Measurements from ENCODE around the gene CAMSAP2. TPM values are rescaled to one million over a fixed set of nuclear protein-coding genes. Genes with fewer than 3 reads are reported as not detected.

CAMSAP2 gene
- total and polyA plus RNA-seq, 3 donors from 2014 or later: 16.0 to 34.7 (median 28.4) TPM

GRCh38 chr1:200869753-200870391, 131.2 kb downstream of the CAMSAP2 start:
- H3K36me3 ChIP-seq (ENCODE audit: low read depth, missing control alignments): no peaks in the 10 kb centered on the region
- H3K9me3 ChIP-seq: no peaks in the 10 kb centered on the region
- DNase-seq: no peak
- H3K27ac ChIP-seq: no peak overlapping the region
- intact Hi-C loops (cut with DNase I; ENCODE audit: low total_unique reads): no loop called here
- TF ChIP-seq POLR2A (IDR thresholded peaks at IDR 0.05) (no peak), CTCF (IDR thresholded peaks at IDR 0.05) (no peak)
- no peak overlapping the region for H3K4me3 ChIP-seq
- 78 to 91% methylated on average over 9 of the region's 9 CpGs for WGBS, 2 donors
- H3K27me3 ChIP-seq: no peaks in the 10 kb centered on the region
- no peaks in the 10 kb centered on the region for H3K4me1 ChIP-seq

GRCh38 chr1:200872446-200873115, 133.9 kb downstream of the CAMSAP2 start, which contains the start of gene GPR25:
GPR25 (plus strand) TSS chr1:200872981; CDS start chr1:200873038, 57 bp downstream.
- intact Hi-C loops (cut with DNase I; ENCODE audit: low total_unique reads): no loop called here
- Histone ChIP-seq H3K27me3 (no peaks in the 10 kb centered on the region), H3K36me3 (ENCODE audit: low read depth, missing control alignments) (no peaks in the 10 kb centered on the region), H3K9me3 (no peaks in the 10 kb centered on the region), H3K27ac (no peak within 1 kb of the TSS), H3K4me1 (no peaks in the 10 kb centered on the region), H3K4me3 (peak within 1 kb of the TSS; percentile 25 to 46)
- 55 to 64% methylated on average over 10 to 23 of the region's 23 CpGs for WGBS, 2 donors
- no peak for DNase-seq
- TF ChIP-seq POLR2A (IDR thresholded peaks at IDR 0.05): no peak
- TF ChIP-seq CTCF (IDR thresholded peaks at IDR 0.05): no peak

GRCh38 chr1:200873116-200873670, 134.5 kb downstream of the CAMSAP2 start:
- Histone ChIP-seq H3K27ac (no peak overlapping the region), H3K36me3 (ENCODE audit: low read depth, missing control alignments) (no peaks in the 10 kb centered on the region), H3K9me3 (no peaks in the 10 kb centered on the region), H3K27me3 (no peaks in the 10 kb centered on the region), H3K4me1 (no peaks in the 10 kb centered on the region), H3K4me3 (peak overlapping the region; percentile 25 to 46)
- no peak for DNase-seq
- TF ChIP-seq CTCF (IDR thresholded peaks at IDR 0.05): no peak
- TF ChIP-seq POLR2A (IDR thresholded peaks at IDR 0.05): no peak
- WGBS, 2 donors: 7% methylated on average over 36 of the region's 61 CpGs; no CpG with 5 or more reads in 1 of the 2 donors
- intact Hi-C loops (cut with DNase I; ENCODE audit: low total_unique reads): no loop called here

- TF ChIP-seq CTCF (IDR thresholded peaks at IDR 0.05) (no peak), POLR2A (IDR thresholded peaks at IDR 0.05) (no peak)
- H3K4me3 ChIP-seq: peak overlapping the region; percentile 25 to 46
- no peaks in the 10 kb centered on the region for H3K36me3 ChIP-seq (ENCODE audit: low read depth, missing control alignments)
- H3K27ac ChIP-seq: no peak overlapping the region
- H3K4me1 ChIP-seq: no peaks in the 10 kb centered on the region
- 25 to 30% methylated on average over 4 to 48 of the region's 66 CpGs for WGBS, 2 donors
- no peaks in the 10 kb centered on the region for H3K9me3 ChIP-seq
- H3K27me3 ChIP-seq: no peaks in the 10 kb centered on the region
- intact Hi-C loops (cut with DNase I; ENCODE audit: low total_unique reads): no loop called here
- no peak for DNase-seq
Measured at GRCh38 chr1:200873671-200874397, 135.1 kb downstream of the CAMSAP2 start.
